Lung (tissue), 12 donors: ENCODE results near the gene VEGFC. TPM values are rescaled to one million over a fixed set of nuclear protein-coding genes. Genes with fewer than 3 reads are reported as not detected.

Experiments
- ATAC-seq: fragments of 200-7000 bp; cut with Tn5 transposase; one replicate; pipeline ENCODE4 v1.9.1; 2020; ENCODE audit warnings: moderate number of reproducible peaks; ENCODE audit not compliant: insufficient read depth, low FRiP score
- DNase-seq, 3 donors: peaks; one replicate each; pipeline ENCODE4 v3.0.0-alpha.2; 2013 to 2017
- H3K27ac ChIP-seq, 2 donors: one replicate each; pipeline ENCODE4 v1.5.1; 2013; ENCODE audit warnings: mild to moderate bottlenecking in 2 of 2, moderate library complexity in 2 of 2, control low read depth in 1 of 2, inconsistent platforms in 1 of 2, low read depth in 1 of 2, low read length in 1 of 2
- H3K27me3 ChIP-seq, 3 donors: one replicate each; pipeline ENCODE4 v1.5.1; 2013; ENCODE audit warnings: low read length in 2 of 3; ENCODE audit not compliant: control insufficient read depth in 3 of 3, insufficient read depth in 3 of 3
- H3K36me3 ChIP-seq, 4 donors: one replicate each; pipeline ENCODE4 v1.5.1; 2013; ENCODE audit warnings: low read length in 4 of 4, mild to moderate bottlenecking in 1 of 4, moderate library complexity in 1 of 4; ENCODE audit not compliant: control insufficient read depth in 4 of 4, insufficient read depth in 4 of 4
- H3K4me1 ChIP-seq, 5 donors: one replicate each; pipeline ENCODE4 v1.5.1; 2013; ENCODE audit warnings: low read length in 5 of 5, mild to moderate bottlenecking in 2 of 5, moderate library complexity in 1 of 5; ENCODE audit not compliant: control insufficient read depth in 5 of 5, insufficient read depth in 5 of 5
- H3K4me3 ChIP-seq: one replicate; pipeline ENCODE4 v1.5.1; 2013; ENCODE audit warnings: mild to moderate bottlenecking, control low read depth, moderate library complexity
- H3K9ac ChIP-seq, 2 donors: one replicate each; pipeline ENCODE4 v1.5.1; 2013; ENCODE audit warnings: low read length in 2 of 2, control low read depth in 1 of 2; ENCODE audit not compliant: insufficient read depth in 1 of 2
- H3K9me3 ChIP-seq, 4 donors: one replicate each; pipeline ENCODE4 v1.5.1; 2013; ENCODE audit warnings: low read length in 3 of 4, mild to moderate bottlenecking in 1 of 4, moderate library complexity in 1 of 4; ENCODE audit not compliant: control insufficient read depth in 4 of 4, insufficient read depth in 3 of 4
- WGBS, 2 donors: extraction: QIAGEN DNeasy Blood & Tissue Kit; methylation state at CpG; one replicate each; pipeline ENCODE4 v1.1.7; 2013; 5-methylcytosine and 5-hydroxymethylcytosine counted together
- polyA plus RNA-seq, 2 donors: library from polyadenylated mRNA; stranded (reverse); fragments of 200-250 nt; gene quantifications; one replicate each; pipeline ENCODE4 v1.2.1, GENCODE V29; 2013
- total RNA-seq, 2 donors: library from RNA; depleted of rRNA in 1 of 2; stranded (reverse); fragments of >200 nt in 1 of 2; gene quantifications; one replicate each; pipeline ENCODE4 v1.2.1, GENCODE V29; 2014 to 2021
- TF ChIP-seq, protein P1 (sequence below): IDR thresholded peaks from 2 replicates; pipeline ENCODE4 v1.5.1; 2012; ENCODE audit warnings: mild to moderate bottlenecking; ENCODE audit errors: control extremely low read depth, extremely low read depth
- donor health status: control.
- donor health status: control.
- donor health status: Bipolar disorder and iron deficiency.
- donor health status: healthy.
- donor health status: DM: yes; HTN: yes; CAD: no.

Gene VEGFC
- total and polyA plus RNA-seq, 4 donors, result 4.4 to 22.5 (median 11.1) TPM

DNA sequence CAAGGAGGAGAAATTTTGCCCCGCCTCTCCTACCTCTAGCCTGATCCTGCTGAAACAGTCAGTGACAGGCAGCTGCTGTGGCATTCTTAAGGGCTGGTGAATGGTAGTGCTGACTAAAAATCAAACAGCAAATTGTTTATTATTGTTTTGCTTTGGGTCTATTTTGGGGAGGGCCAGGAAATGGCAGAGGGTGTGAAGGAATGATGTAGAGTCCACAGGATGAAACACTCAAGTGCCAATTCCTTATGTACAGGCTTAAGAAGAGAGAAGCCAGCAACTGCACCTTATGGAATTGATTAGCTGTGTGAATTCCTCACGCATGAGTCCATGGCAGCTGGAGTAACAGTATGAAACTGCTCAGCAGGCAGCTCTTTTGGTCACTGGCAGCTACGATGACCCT, 39.7 kb downstream of the VEGFC start:
- Histone ChIP-seq H3K4me1 (peaks cover 0 to 54% (median 2%) of the 10 kb centered on the region in 5 donors), H3K27me3 (no peaks in the 10 kb centered on the region), H3K9ac (no peak overlapping the region), H3K9me3 (no peaks in the 10 kb centered on the region), H3K36me3 (no peaks in the 10 kb centered on the region), H3K4me3 (no peak overlapping the region), H3K27ac (no peak overlapping the region)
- WGBS, 2 donors, result 67 to 73% methylated on average over 3 of the region's 3 CpGs
- no peak for ATAC-seq
- TF ChIP-seq, protein P1, sequence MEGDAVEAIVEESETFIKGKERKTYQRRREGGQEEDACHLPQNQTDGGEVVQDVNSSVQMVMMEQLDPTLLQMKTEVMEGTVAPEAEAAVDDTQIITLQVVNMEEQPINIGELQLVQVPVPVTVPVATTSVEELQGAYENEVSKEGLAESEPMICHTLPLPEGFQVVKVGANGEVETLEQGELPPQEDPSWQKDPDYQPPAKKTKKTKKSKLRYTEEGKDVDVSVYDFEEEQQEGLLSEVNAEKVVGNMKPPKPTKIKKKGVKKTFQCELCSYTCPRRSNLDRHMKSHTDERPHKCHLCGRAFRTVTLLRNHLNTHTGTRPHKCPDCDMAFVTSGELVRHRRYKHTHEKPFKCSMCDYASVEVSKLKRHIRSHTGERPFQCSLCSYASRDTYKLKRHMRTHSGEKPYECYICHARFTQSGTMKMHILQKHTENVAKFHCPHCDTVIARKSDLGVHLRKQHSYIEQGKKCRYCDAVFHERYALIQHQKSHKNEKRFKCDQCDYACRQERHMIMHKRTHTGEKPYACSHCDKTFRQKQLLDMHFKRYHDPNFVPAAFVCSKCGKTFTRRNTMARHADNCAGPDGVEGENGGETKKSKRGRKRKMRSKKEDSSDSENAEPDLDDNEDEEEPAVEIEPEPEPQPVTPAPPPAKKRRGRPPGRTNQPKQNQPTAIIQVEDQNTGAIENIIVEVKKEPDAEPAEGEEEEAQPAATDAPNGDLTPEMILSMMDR, result no peak
- DNase-seq, result peak; percentile 57 to 78 (median 73)

DNA sequence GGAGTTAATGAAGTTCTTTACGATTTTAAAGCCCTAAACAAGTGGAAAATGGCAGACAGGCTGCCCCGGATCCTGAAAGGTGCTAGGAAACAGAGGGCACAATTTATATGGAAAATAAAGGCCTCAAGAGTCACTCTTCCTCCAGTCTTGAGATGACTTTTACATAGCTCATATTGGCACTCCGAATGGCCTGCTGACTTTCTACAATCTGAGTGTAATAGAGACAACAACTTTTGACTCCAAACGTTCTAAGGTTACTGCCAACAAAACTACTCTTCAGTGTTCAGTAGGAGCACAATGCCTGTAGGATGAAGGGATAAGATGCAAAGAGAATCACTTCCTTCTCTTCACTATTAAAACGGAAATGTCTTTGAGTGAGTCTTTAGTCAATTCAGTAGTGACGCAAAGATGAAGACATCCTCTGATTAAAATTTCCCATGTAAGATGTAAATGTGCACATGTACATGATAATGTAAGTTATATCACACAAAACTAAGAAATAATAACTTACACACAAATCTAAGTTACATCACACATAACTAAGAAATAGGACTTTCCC, 40.5 kb downstream of the VEGFC start:
- no peaks in the 10 kb centered on the region for H3K27me3 ChIP-seq
- no peak overlapping the region for H3K4me3 ChIP-seq
- no peak overlapping the region for H3K27ac ChIP-seq
- WGBS, 2 donors, result 81 to 83% methylated on average over 6 of the region's 6 CpGs
- H3K9ac ChIP-seq, result no peak overlapping the region
- no peak for ATAC-seq
- no peak for DNase-seq
- TF ChIP-seq, protein P1, result no peak
- peaks cover 0 to 55% (median 3%) of the 10 kb centered on the region in 5 donors for H3K4me1 ChIP-seq
- no peaks in the 10 kb centered on the region for H3K36me3 ChIP-seq
- H3K9me3 ChIP-seq, result no peaks in the 10 kb centered on the region

DNA sequence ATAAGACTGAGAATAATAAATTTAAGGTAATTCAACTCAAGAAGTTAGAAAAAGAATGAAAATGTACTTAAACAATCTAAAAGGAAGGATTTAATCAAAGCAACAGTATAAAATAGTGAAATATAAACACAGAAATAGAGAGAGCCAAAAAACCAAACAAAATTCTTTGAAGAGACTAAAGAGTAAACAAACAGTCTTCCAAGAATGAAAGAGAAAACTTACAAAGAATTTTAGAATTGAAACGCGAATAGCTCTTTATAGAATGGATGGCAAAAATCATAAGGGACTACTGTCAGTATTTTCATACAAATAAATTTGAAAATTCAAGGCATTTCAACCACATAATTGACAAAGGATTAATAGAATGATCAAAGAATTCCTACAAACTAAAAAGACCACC, 41.7 kb downstream of the VEGFC start:
- DNase-seq (peak in 2 of 3 donors; percentile 52 to 57), ATAC-seq (no peak)
- Histone ChIP-seq H3K27me3 (no peaks in the 10 kb centered on the region), H3K4me1 (peaks cover 0 to 52% (median 4%) of the 10 kb centered on the region in 5 donors), H3K9me3 (no peaks in the 10 kb centered on the region), H3K27ac (no peak overlapping the region), H3K4me3 (no peak overlapping the region), H3K36me3 (no peaks in the 10 kb centered on the region), H3K9ac (peak overlapping the region in 1 of 2 donors; percentile 8)
- TF ChIP-seq, protein P1, result no peak
- WGBS, 2 donors, result 45 to 74% methylated on average over 2 of the region's 2 CpGs

DNA sequence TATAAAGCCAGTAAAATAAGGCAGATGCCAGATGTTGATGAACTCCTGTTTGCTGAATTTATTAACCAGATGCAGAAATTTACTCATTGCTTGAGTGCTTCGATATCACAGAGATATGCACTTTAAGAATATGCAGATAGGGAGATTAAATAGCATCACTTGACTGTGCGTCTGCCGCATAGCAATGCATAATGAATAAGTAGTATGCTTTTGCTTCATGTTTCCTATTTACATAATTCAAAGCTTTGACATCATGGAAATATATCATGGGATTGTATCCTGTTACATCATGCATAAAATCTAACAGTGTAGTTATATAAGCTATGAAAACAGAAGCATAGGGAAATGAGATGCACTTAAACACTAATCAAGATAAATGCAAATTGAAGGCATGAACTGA, 45.9 kb downstream of the VEGFC start:
- TF ChIP-seq, protein P1, result no peak
- no peaks in the 10 kb centered on the region for H3K9me3 ChIP-seq
- H3K4me3 ChIP-seq, result no peak overlapping the region
- no peaks in the 10 kb centered on the region for H3K27me3 ChIP-seq
- no peak overlapping the region for H3K9ac ChIP-seq
- no peaks in the 10 kb centered on the region for H3K36me3 ChIP-seq
- peaks cover 3 to 28% (median 4%) of the 10 kb centered on the region in 5 donors for H3K4me1 ChIP-seq
- DNase-seq (no peak), ATAC-seq (no peak)
- 87 to 93% methylated on average over 3 of the region's 3 CpGs for WGBS, 2 donors
- H3K27ac ChIP-seq, result no peak overlapping the region
